Measurements from ENCODE around the gene MT1G. TPM values are rescaled to one million over a fixed set of nuclear protein-coding genes. Genes with fewer than 3 reads are reported as not detected.

MT1G gene
- polyA plus RNA-seq, 1 donor (not counting 4 experiments of a cell fraction or from before 2014, with no cell fraction given): 9.8 TPM

GRCh38 chr16:56681939-56682702 lies 14.3 kb upstream of the MT1G start, which contains the start of gene MT1X:
Gene MT1X, plus strand, starts transcription at chr16:56682470. Its CDS starts 71 bp downstream, at chr16:56682541.
- peak within 1 kb of the TSS; percentile 93 for H2AFZ ChIP-seq (ENCODE audit: control insufficient read depth, low read length)
- H3K36me3 ChIP-seq (ENCODE audit: control insufficient read depth in 2 of 2, extremely low read depth in 1 of 2, insufficient read depth in 2 of 2, low read length in 2 of 2): peaks cover 0 to 3% of the 10 kb centered on the region in 2 experiments
- no peak for TF ChIP-seq CTCF (optimal IDR thresholded peaks at IDR 0.05 in 1 of 3, IDR thresholded peaks at IDR 0.05 in 1 of 3, conservative IDR thresholded peaks at IDR 0.05 in 1 of 3; ENCODE audit: extremely low read depth in 1 of 3, insufficient read depth in 2 of 3, low read length in 3 of 3)
- TF ChIP-seq EZH2 (IDR thresholded peaks at IDR 0.05; ENCODE audit: low read length): no peak
- no peaks in the 10 kb centered on the region for H3K9me1 ChIP-seq (ENCODE audit: control insufficient read depth, extremely low read depth, insufficient read depth, low read length)
- H3K4me2 ChIP-seq (ENCODE audit: control insufficient read depth, extremely low read depth, insufficient read depth, low read depth, low read length): peak within 1 kb of the TSS; percentile 100
- peaks cover 4% of the 10 kb centered on the region for H3K79me2 ChIP-seq (ENCODE audit: control insufficient read depth, insufficient read depth, low read length)
- dilution Hi-C loops (cut with MboI; ENCODE audit: extremely low pct_ligation_motif_present, low sequenced_read_pairs): no loop called here
- FAIRE-seq: no peak
- peak within 1 kb of the TSS; percentile 75 for H3K27ac ChIP-seq (ENCODE audit: control insufficient read depth, insufficient read depth, low read length)
- H4K20me1 ChIP-seq (ENCODE audit: control insufficient read depth, extremely low read depth, insufficient read depth, low read length): no peaks in the 10 kb centered on the region
- peak within 1 kb of the TSS; percentile 55 to 91 (median 80) for H3K4me3 ChIP-seq (ENCODE audit: control insufficient read depth in 2 of 3, extremely low read depth in 1 of 3, insufficient read depth in 2 of 3, low read depth in 1 of 3, low read length in 3 of 3)
- H3K27me3 ChIP-seq (ENCODE audit: control insufficient read depth, extremely low read depth, insufficient read depth, low read length): no peaks in the 10 kb centered on the region
- peaks cover 33% of the 10 kb centered on the region for H3K4me1 ChIP-seq (ENCODE audit: control insufficient read depth, extremely low read depth, insufficient read depth, low read length)
- DNase-seq (ENCODE audit: low read depth, low spot score): peak; percentile 41
- peak within 1 kb of the TSS; percentile 84 for H3K9ac ChIP-seq (ENCODE audit: control insufficient read depth, extremely low read depth, insufficient read depth, low read length)
- peaks cover 1% of the 10 kb centered on the region for H3K9me3 ChIP-seq (ENCODE audit: control insufficient read depth, low read depth, low read length)

GRCh38 chr16:56679818-56680217 lies 12.0 kb upstream of the MT1G start:
- H3K4me2 ChIP-seq (ENCODE audit: control insufficient read depth, extremely low read depth, insufficient read depth, low read depth, low read length): no peak overlapping the region
- H3K4me3 ChIP-seq (ENCODE audit: control insufficient read depth in 2 of 3, extremely low read depth in 1 of 3, insufficient read depth in 2 of 3, low read depth in 1 of 3, low read length in 3 of 3): no peak overlapping the region
- no peaks in the 10 kb centered on the region for H3K9me1 ChIP-seq (ENCODE audit: control insufficient read depth, extremely low read depth, insufficient read depth, low read length)
- no peaks in the 10 kb centered on the region for H4K20me1 ChIP-seq (ENCODE audit: control insufficient read depth, extremely low read depth, insufficient read depth, low read length)
- no peak for TF ChIP-seq CTCF (optimal IDR thresholded peaks at IDR 0.05 in 1 of 3, IDR thresholded peaks at IDR 0.05 in 1 of 3, conservative IDR thresholded peaks at IDR 0.05 in 1 of 3; ENCODE audit: extremely low read depth in 1 of 3, insufficient read depth in 2 of 3, low read length in 3 of 3)
- no peak for TF ChIP-seq EZH2 (IDR thresholded peaks at IDR 0.05; ENCODE audit: low read length)
- no peak overlapping the region for H3K27ac ChIP-seq (ENCODE audit: control insufficient read depth, insufficient read depth, low read length)
- no peak overlapping the region for H2AFZ ChIP-seq (ENCODE audit: control insufficient read depth, low read length)
- H3K36me3 ChIP-seq (ENCODE audit: control insufficient read depth in 2 of 2, extremely low read depth in 1 of 2, insufficient read depth in 2 of 2, low read length in 2 of 2): peaks cover 0 to 3% of the 10 kb centered on the region in 2 experiments
- H3K27me3 ChIP-seq (ENCODE audit: control insufficient read depth, extremely low read depth, insufficient read depth, low read length): no peaks in the 10 kb centered on the region
- dilution Hi-C loops (cut with MboI; ENCODE audit: extremely low pct_ligation_motif_present, low sequenced_read_pairs): no loop called here
- no peak for FAIRE-seq
- no peaks in the 10 kb centered on the region for H3K9me3 ChIP-seq (ENCODE audit: control insufficient read depth, low read depth, low read length)
- no peak overlapping the region for H3K9ac ChIP-seq (ENCODE audit: control insufficient read depth, extremely low read depth, insufficient read depth, low read length)
- DNase-seq (ENCODE audit: low read depth, low spot score): no peak
- H3K79me2 ChIP-seq (ENCODE audit: control insufficient read depth, insufficient read depth, low read length): peaks cover 4% of the 10 kb centered on the region
- peaks cover 30% of the 10 kb centered on the region for H3K4me1 ChIP-seq (ENCODE audit: control insufficient read depth, extremely low read depth, insufficient read depth, low read length)
